ES-I3 (cell line): ENCODE results near the gene SLC22A7.

Experiments
- H3K36me3 ChIP-seq: 2 replicates; pipeline ENCODE4 v1.6.1; 2013; ENCODE audit warnings: mild to moderate bottlenecking, low read length, control low read depth, moderate library complexity; ENCODE audit not compliant: insufficient read depth
- H3K4me1 ChIP-seq: 2 replicates; pipeline ENCODE4 v1.6.1; 2013; ENCODE audit warnings: mild to moderate bottlenecking, control low read depth, low read length; ENCODE audit not compliant: insufficient read depth
- H3K9ac ChIP-seq: 2 replicates; pipeline ENCODE4 v1.6.1; 2013; ENCODE audit warnings: low read depth, mild to moderate bottlenecking, low read length, moderate library complexity
- H3K9me3 ChIP-seq: 2 replicates; pipeline ENCODE4 v1.6.1; 2013; ENCODE audit warnings: mild to moderate bottlenecking, low read length, moderate library complexity; ENCODE audit not compliant: control insufficient read depth, insufficient read depth

SLC22A7 gene

GRCh38 chr6:43284991-43285781, 12.9 kb upstream of the SLC22A7 start:
- Histone ChIP-seq H3K9me3 (no peaks in the 10 kb centered on the region), H3K9ac (no peak overlapping the region), H3K4me1 (peaks cover 14% of the 10 kb centered on the region; the same call in 1 of the 2 replicates), H3K36me3 (no peaks in the 10 kb centered on the region)

- Histone ChIP-seq H3K36me3 (no peaks in the 10 kb centered on the region), H3K9ac (no peak overlapping the region), H3K4me1 (peaks cover 12% of the 10 kb centered on the region; the same call in 1 of the 2 replicates), H3K9me3 (no peaks in the 10 kb centered on the region)
These were observed 12.2 kb upstream of the SLC22A7 start for GRCh38 chr6:43285832-43286231.

- no peak overlapping the region for H3K9ac ChIP-seq
- peaks cover 12% of the 10 kb centered on the region; the same call in 1 of the 2 replicates for H3K4me1 ChIP-seq
- no peaks in the 10 kb centered on the region for H3K9me3 ChIP-seq
- H3K36me3 ChIP-seq = no peaks in the 10 kb centered on the region
These were observed 11.5 kb upstream of the SLC22A7 start for GRCh38 chr6:43286456-43286979.

DNA sequence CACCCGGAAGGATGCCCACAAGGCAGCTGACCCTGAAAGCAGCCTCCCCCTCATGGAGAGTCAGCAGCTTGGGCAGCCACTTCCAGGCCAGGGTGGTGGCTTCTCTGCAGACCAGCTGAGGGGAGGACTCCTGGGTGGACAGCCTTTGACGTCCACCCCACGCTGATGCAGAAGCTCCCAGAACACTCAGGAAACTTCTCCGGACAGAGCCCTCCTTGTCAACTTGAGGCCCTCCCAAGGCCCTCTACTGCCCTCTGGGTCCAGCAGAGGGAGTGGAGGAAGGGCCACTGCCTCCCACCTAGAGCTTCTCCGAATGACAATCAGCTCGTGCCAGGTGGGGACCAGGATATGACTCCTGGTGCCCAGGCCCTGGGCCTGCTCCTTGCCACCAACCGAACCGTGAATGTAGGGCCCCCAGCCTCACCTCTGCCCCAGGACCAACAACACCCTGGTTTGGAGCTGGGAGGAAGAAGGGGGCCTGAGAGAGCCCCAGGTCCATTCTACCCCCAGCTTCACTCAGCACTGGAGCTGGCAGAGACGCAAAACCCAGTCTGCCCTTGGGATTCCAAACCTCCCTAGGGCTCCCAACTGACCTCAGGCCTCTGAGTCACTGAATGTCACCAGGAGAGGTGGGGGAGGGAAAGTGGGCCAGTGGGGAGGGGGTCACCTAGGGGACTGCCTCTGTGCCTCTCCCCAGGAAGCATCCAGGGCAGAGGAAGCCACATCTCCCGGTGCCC, 10.9 kb upstream of the SLC22A7 start:
- Histone ChIP-seq H3K4me1 (peaks cover 12% of the 10 kb centered on the region; the same call in 1 of the 2 replicates), H3K9ac (no peak overlapping the region), H3K9me3 (no peaks in the 10 kb centered on the region), H3K36me3 (no peaks in the 10 kb centered on the region)

GRCh38 chr6:43287717-43288679, 10.1 kb upstream of the SLC22A7 start:
- Histone ChIP-seq H3K9me3 (no peaks in the 10 kb centered on the region), H3K4me1 (peaks cover 12% of the 10 kb centered on the region; the same call in 1 of the 2 replicates), H3K9ac (no peak overlapping the region), H3K36me3 (no peaks in the 10 kb centered on the region)

DNA sequence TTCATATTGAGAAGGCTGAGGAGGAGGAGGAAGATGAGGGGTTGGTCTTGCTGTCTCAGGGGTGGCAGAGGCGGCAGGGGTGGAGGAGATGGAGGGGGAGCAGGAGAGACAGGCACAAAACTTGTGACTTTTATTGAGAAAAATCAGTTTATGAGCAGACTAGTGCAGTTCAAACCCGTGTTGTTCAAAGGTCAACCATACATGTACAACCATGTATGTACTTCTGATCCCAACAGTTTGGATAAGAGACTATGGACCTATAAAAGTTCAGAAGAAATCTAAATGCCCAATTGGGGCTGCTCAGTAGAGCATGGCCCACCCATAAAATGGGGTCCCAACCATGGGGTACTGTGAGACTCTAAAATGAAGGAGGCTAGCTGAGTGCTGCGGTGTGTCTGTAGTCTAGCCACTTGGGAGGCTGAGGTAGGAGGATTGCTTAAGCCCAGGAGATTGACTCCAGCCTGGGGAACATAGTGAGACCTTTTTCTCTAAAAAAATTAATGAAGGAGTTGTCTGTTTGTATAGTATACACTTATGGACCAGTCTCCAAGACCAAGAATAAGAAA, 7.6 kb upstream of the SLC22A7 start:
- H3K9me3 ChIP-seq = no peaks in the 10 kb centered on the region
- peaks cover 12% of the 10 kb centered on the region; the same call in 1 of the 2 replicates for H3K4me1 ChIP-seq
- H3K9ac ChIP-seq = no peak overlapping the region
- no peaks in the 10 kb centered on the region for H3K36me3 ChIP-seq

DNA sequence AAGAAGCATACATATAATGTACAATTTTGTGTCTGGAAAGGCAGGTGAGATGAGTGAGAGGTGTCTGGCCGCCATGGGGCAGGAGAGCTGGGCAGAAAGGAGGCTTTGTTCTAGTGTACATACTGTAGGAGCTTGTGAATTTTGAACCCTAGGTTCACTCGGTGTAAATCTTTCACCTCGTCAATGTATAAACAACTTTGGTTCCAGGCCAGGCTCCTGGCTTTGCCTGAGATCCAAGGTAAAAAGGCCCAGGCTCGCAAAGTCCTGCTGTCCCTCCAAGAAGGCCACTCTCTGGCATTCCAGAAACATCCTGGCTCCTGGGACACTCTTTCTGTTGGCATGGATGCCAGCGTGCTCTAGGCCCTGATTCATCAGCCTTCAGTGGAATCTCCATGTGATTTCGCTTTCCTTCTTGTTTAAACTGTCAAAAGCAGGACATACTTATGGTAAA, 7.1 kb upstream of the SLC22A7 start:
- H3K9me3 ChIP-seq = no peaks in the 10 kb centered on the region
- no peaks in the 10 kb centered on the region for H3K36me3 ChIP-seq
- H3K4me1 ChIP-seq = peaks cover 12% of the 10 kb centered on the region; the same call in 1 of the 2 replicates
- no peak overlapping the region for H3K9ac ChIP-seq

DNA sequence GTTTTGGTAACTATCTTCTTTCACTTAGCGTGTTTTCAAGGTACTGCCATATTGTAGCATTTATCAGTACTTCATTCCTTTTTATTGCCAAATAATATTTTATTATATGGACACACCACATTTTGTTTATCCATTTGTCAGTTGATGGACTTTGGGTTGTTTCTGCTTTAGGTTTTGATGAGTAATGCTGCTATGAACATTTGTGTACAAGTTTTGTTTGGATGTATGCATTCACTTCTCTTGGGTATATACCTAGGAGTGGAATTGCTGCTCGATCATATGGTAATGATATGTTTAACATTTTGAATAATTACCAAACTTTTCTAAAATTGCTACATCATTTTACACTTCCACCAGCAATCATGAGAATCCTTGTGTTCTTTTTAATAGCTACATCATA, 6.4 kb upstream of the SLC22A7 start:
- no peak overlapping the region for H3K9ac ChIP-seq
- H3K4me1 ChIP-seq = peaks cover 10% of the 10 kb centered on the region; the same call in 1 of the 2 replicates
- H3K36me3 ChIP-seq = no peaks in the 10 kb centered on the region
- no peaks in the 10 kb centered on the region for H3K9me3 ChIP-seq

GRCh38 chr6:43292341-43292740, 5.7 kb upstream of the SLC22A7 start:
- no peak overlapping the region for H3K9ac ChIP-seq

GRCh38 chr6:43292763-43293318, 5.2 kb upstream of the SLC22A7 start:
- H3K36me3 ChIP-seq = no peaks in the 10 kb centered on the region
- H3K9ac ChIP-seq = no peak overlapping the region
- no peaks in the 10 kb centered on the region for H3K9me3 ChIP-seq
- H3K4me1 ChIP-seq = peaks cover under 1% of the 10 kb centered on the region; the same call in 1 of the 2 replicates

More at GRCh38 chr6:43292341-43292740, 5.7 kb upstream of the SLC22A7 start:
- Histone ChIP-seq H3K36me3 (no peaks in the 10 kb centered on the region), H3K4me1 (peaks cover 5% of the 10 kb centered on the region; the same call in 1 of the 2 replicates), H3K9me3 (no peaks in the 10 kb centered on the region)

DNA sequence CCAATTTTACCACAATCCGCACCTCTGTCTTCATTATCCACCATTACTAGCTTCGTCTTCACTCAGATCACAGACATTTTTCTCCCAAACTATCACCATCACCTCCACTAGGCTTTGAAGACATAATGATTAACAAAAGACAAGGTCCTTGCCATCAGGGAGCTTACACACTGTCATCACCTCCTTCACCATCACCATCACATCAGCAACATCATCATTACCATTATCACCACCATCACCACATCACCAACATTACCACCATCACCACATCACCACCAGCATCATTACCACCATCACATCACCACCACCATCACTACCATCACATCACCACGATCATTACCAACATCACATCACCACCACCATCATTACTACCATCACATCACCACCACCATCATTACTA, 4.4 kb upstream of the SLC22A7 start:
- no peaks in the 10 kb centered on the region for H3K36me3 ChIP-seq
- no peak overlapping the region for H3K9ac ChIP-seq
- H3K4me1 ChIP-seq = no peaks in the 10 kb centered on the region; the same call in 1 of the 2 replicates
- no peaks in the 10 kb centered on the region for H3K9me3 ChIP-seq

DNA sequence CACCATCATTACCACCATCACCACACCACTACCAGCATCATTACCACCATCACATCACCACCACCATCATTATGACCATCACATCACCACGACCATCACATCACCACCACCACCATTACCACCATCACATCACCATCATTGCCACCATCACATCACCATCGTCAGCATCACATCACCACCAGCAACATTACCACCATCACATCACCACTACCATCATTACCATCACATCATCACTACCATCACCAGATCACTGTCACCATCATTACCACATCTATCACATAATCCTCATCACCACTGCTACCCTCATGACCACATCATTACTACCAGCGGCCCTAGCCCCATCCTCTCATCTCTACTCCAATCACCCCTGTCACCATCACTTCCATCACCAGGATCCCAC, 3.5 kb upstream of the SLC22A7 start:
- Histone ChIP-seq H3K36me3 (no peaks in the 10 kb centered on the region), H3K4me1 (no peaks in the 10 kb centered on the region; the same call in 1 of the 2 replicates), H3K9me3 (no peaks in the 10 kb centered on the region), H3K9ac (no peak overlapping the region)

- no peaks in the 10 kb centered on the region; the same call in 1 of the 2 replicates for H3K4me1 ChIP-seq
These were observed 2.6 kb upstream of the SLC22A7 start for GRCh38 chr6:43295456-43295855.

More at GRCh38 chr6:43295456-43295855, 2.6 kb upstream of the SLC22A7 start:
- Histone ChIP-seq H3K36me3 (no peaks in the 10 kb centered on the region), H3K9me3 (no peaks in the 10 kb centered on the region), H3K9ac (no peak overlapping the region)
